RWPE2 (cell line): ENCODE data around the gene NR2E3.
A peak's percentile ranks its signal among the peaks of the same experiment; 100 is the strongest.

ENCODE experiments used
- ATAC-seq: fragments of 200-7000 bp; cut with Tn5 transposase; 3 replicates; pipeline ENCODE4 v1.9.1; 2021; ENCODE audit warnings: low read depth
- DNase-seq: peaks from one replicate; pipeline ENCODE4 v3.0.0-alpha.2; 2020; ENCODE audit warnings: low spot score
- H3K27ac ChIP-seq: fragments of 450-650 bp; 2 replicates; pipeline ENCODE4 v1.5.1; 2017; ENCODE audit warnings: mild to moderate bottlenecking; ENCODE audit not compliant: poor library complexity, severe bottlenecking
- H3K27me3 ChIP-seq: fragments of 250-450 bp; sonication (Bioruptor Pico); 2 replicates; pipeline ENCODE4 v1.5.1; 2021; ENCODE audit warnings: mild to moderate bottlenecking, moderate library complexity; ENCODE audit not compliant: insufficient read depth, poor library complexity, severe bottlenecking
- H3K36me3 ChIP-seq: fragments of 250-450 bp; sonication (Bioruptor Pico); 2 replicates; pipeline ENCODE4 v1.5.1; 2020; ENCODE audit warnings: low read depth, mild to moderate bottlenecking, moderate library complexity
- H3K4me1 ChIP-seq: fragments of 250-450 bp; sonication (Bioruptor Pico); 2 replicates; pipeline ENCODE4 v1.5.1; 2021; ENCODE audit warnings: mild to moderate bottlenecking, moderate library complexity; ENCODE audit not compliant: insufficient read depth, poor library complexity, severe bottlenecking
- H3K4me3 ChIP-seq: fragments of 250-450 bp; sonication (Bioruptor Pico); 2 replicates; pipeline ENCODE4 v1.5.1; 2021; ENCODE audit warnings: mild to moderate bottlenecking, moderate library complexity; ENCODE audit not compliant: severe bottlenecking
- H3K9me3 ChIP-seq: fragments of 250-450 bp; sonication (Bioruptor Pico); 2 replicates; pipeline ENCODE4 v1.5.1; 2021; ENCODE audit warnings: mild to moderate bottlenecking, moderate library complexity; ENCODE audit not compliant: severe bottlenecking
- TF ChIP-seq, protein P1 (sequence below): fragments of 450-650 bp; IDR thresholded peaks from one replicate; pipeline ENCODE4 v1.5.1; 2017; ENCODE audit warnings: mild to moderate bottlenecking, moderate library complexity; ENCODE audit not compliant: poor library complexity, severe bottlenecking

NR2E3 gene

DNA sequence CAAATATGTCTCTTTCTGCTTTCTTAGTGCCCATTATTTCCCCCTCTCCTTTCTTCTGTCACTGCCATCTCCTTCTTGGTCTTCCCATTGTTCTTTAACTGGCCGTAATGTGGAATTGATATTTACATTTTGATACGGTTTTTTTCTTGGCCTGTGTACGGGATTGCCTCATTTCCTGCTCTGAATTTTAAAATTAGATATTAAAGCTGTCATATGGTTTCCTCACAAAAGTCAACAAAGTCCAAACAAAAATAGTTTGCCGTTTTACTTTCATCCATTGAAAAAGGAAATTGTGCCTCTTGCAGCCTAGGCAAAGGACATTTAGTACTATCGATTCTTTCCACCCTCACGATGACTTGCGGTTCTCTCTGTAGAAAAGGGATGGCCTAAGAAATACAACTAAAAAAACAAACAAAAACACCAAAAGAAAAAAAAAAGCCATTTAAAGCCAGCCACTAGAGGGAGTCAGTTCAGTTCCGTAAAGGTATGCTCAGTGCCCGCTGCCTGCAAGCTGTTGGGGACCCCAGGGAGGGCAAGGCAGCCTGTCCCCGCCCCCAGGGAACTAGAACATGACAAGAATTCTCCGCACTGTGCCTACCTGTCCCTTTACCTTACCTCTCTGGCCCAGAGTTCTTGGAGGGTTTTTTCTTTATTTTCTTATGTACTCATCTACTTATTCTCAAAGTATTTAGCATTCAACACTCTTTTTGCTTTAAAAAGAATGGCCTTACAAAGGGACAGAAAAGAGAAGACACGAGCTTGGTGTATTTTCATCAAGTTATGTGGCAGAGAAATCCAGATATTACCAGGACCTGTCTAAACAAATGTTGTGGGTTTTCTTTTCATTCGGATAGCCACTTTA, 30.0 kb upstream of the NR2E3 start:
- peak; percentile 46; the same call in 2 of the 3 replicates for ATAC-seq
- Histone ChIP-seq H3K36me3 (peaks cover 13% of the 10 kb centered on the region), H3K4me3 (no peak overlapping the region), H3K9me3 (no peaks in the 10 kb centered on the region), H3K27ac (peak overlapping the region; percentile 8), H3K27me3 (no peaks in the 10 kb centered on the region), H3K4me1 (peaks cover 6% of the 10 kb centered on the region)
- DNase-seq: no peak
- TF ChIP-seq, protein P1, sequence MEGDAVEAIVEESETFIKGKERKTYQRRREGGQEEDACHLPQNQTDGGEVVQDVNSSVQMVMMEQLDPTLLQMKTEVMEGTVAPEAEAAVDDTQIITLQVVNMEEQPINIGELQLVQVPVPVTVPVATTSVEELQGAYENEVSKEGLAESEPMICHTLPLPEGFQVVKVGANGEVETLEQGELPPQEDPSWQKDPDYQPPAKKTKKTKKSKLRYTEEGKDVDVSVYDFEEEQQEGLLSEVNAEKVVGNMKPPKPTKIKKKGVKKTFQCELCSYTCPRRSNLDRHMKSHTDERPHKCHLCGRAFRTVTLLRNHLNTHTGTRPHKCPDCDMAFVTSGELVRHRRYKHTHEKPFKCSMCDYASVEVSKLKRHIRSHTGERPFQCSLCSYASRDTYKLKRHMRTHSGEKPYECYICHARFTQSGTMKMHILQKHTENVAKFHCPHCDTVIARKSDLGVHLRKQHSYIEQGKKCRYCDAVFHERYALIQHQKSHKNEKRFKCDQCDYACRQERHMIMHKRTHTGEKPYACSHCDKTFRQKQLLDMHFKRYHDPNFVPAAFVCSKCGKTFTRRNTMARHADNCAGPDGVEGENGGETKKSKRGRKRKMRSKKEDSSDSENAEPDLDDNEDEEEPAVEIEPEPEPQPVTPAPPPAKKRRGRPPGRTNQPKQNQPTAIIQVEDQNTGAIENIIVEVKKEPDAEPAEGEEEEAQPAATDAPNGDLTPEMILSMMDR: peak; percentile 99

GRCh38 chr15:71781179-71781964, 29.0 kb upstream of the NR2E3 start:
- TF ChIP-seq, protein P1: no peak
- ATAC-seq (no peak), DNase-seq (peak; percentile 66)
- Histone ChIP-seq H3K4me1 (peaks cover 6% of the 10 kb centered on the region), H3K4me3 (no peak overlapping the region), H3K36me3 (peaks cover 5% of the 10 kb centered on the region), H3K27me3 (no peaks in the 10 kb centered on the region), H3K27ac (no peak overlapping the region), H3K9me3 (no peaks in the 10 kb centered on the region)

DNA sequence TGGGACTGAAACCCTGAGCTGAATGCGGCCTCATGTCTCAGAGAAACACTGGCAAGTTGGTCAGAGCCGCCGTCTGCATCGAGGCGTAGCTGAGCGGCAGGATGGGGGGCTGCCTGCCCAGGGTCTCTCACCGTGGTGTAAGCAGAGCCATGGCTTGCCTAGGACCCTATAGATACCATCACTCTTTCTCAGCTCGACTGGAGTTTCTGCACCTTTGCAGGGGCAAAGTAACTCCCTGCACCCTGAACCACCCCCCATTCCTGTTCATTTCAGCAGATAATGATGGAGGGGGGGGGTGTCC, 28.4 kb upstream of the NR2E3 start:
- no peaks in the 10 kb centered on the region for H3K27me3 ChIP-seq
- H3K9me3 ChIP-seq: no peaks in the 10 kb centered on the region
- peaks cover 6% of the 10 kb centered on the region for H3K4me1 ChIP-seq
- no peak overlapping the region for H3K27ac ChIP-seq
- no peaks in the 10 kb centered on the region; the same call in 1 of the 2 replicates for H3K36me3 ChIP-seq
- DNase-seq (peak; percentile 68), ATAC-seq (no peak)
- TF ChIP-seq, protein P1: no peak
- H3K4me3 ChIP-seq: no peak overlapping the region

GRCh38 chr15:71782422-71783165, 27.8 kb upstream of the NR2E3 start:
- H3K4me3 ChIP-seq: no peak overlapping the region
- no peaks in the 10 kb centered on the region; the same call in 1 of the 2 replicates for H3K36me3 ChIP-seq
- peak; percentile 57 for DNase-seq
- no peaks in the 10 kb centered on the region for H3K27me3 ChIP-seq
- H3K27ac ChIP-seq: no peak overlapping the region
- peaks cover 6% of the 10 kb centered on the region for H3K4me1 ChIP-seq
- ATAC-seq: no peak
- H3K9me3 ChIP-seq: no peaks in the 10 kb centered on the region
- TF ChIP-seq, protein P1: no peak
